Erythroblast (primary cell): ENCODE data around the gene CYLD.

Source experiments
- GATA1 ChIP-seq: IDR thresholded peaks from 2 replicates; pipeline ENCODE4 v1.6.1; 2011; ENCODE audit warnings: low read depth, mild to moderate bottlenecking, control low read depth, low read length, moderate library complexity
- POLR2A ChIP-seq: IDR thresholded peaks from 2 replicates; pipeline ENCODE4 v1.6.1; 2011; ENCODE audit warnings: mild to moderate bottlenecking, low read length

GRCh38 chr16:50699326-50700159 lies 42.3 kb upstream of the CYLD start:
- TF ChIP-seq POLR2A (no peak), GATA1 (no peak)
